Measurements from ENCODE around the gene PSRC1.
"Not testable (repeated sequence)": the region's sequence is repeated elsewhere in the genome, so short reads cannot be mapped to it uniquely, and the experiment has no call there.

PSRC1 gene

DNA sequence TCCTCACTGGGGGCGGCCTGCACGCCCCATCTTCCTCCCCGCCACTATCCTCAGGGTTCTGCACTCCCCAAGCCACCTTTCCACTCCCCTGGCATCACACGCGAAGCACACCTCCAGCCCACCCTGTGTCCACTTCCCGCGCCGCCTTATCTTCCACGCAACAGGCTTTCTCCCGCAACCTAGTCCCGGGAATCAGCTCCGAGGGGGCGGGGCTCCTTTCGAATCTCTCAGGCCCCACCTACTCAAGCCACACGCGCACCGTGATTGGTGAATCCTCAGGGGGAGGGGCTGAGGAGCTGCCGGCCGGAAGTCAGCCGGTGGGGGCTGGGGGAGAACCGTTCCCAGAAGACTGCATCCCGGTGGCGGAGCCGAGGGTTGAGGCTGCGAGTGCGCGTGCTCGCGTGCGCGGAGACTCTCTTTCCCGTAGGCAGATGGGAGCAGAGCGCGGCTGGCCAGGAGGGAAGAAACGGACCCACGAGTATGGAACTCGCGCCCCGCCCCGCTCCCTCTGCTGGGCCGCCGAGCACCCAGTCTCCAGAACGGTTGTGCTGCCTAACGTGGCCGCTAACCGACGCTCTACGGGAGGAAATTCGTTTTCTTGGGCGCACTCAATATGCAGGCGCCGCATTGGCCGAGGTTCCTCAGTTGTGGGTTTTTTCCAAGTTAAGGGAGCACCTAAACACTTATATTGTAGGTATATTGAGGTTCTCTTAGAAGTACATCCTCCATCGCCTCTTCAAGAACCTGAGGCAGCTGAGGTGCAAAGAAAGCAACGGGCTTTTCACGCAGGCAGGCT, at the start of gene PSRC1:
Gene PSRC1 (minus strand): TSS at position 194 of the 796 bp plus-strand sequence.
- DNase-seq, result peak; percentile 52 to 82 (median 69)

- no peak for DNase-seq
Measured at GRCh38 chr1:109331113-109331512, 48.2 kb upstream of the PSRC1 start.

GRCh38 chr1:109327285-109327684, 44.3 kb upstream of the PSRC1 start:
- no peak for DNase-seq

GRCh38 chr1:109322974-109323373, 40.0 kb upstream of the PSRC1 start:
- no peak for DNase-seq

DNA sequence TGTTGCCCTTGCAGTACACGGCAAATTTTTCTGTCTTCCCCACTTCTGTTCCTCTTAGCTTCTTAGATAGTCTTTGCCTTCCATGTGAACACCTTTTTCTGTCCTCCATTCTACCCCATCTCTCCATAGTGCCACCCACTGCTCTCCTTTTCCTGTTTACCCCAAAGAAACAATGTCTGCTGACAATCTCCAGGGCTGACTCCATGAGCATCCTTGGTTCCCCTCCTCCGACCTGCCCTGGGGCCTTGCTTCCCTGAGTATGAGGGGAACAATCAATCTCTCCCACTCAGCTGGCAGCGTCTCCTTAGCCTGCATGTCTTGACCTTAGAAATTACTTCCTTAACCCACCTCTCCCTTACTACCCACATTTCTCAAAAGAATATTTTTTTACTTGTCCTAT, 36.2 kb upstream of the PSRC1 start:
- no peak for DNase-seq

GRCh38 chr1:109316506-109316905, 33.6 kb upstream of the PSRC1 start:
- no peak for DNase-seq

GRCh38 chr1:109315288-109315687, 32.3 kb upstream of the PSRC1 start:
- DNase-seq, result no peak

DNA sequence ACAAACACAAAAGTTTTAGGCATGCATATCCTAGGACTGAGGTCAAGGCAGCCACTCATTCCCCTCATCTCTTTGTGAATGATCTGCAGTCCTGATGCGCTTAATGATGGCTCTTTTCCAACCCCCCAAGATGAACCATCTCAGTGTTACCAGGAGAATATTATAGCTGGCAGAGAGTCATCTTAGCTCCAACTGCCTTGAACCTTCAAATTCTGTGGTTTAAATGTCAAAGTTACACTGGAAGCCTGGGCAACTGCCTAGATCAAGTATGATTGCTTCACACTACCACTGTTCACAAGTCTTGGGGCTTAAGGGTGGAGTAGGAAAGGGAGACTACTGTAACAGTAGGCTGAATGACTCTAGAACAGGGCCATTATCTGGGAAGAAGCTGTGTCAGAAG, 31.9 kb upstream of the PSRC1 start:
- no peak for DNase-seq

DNA sequence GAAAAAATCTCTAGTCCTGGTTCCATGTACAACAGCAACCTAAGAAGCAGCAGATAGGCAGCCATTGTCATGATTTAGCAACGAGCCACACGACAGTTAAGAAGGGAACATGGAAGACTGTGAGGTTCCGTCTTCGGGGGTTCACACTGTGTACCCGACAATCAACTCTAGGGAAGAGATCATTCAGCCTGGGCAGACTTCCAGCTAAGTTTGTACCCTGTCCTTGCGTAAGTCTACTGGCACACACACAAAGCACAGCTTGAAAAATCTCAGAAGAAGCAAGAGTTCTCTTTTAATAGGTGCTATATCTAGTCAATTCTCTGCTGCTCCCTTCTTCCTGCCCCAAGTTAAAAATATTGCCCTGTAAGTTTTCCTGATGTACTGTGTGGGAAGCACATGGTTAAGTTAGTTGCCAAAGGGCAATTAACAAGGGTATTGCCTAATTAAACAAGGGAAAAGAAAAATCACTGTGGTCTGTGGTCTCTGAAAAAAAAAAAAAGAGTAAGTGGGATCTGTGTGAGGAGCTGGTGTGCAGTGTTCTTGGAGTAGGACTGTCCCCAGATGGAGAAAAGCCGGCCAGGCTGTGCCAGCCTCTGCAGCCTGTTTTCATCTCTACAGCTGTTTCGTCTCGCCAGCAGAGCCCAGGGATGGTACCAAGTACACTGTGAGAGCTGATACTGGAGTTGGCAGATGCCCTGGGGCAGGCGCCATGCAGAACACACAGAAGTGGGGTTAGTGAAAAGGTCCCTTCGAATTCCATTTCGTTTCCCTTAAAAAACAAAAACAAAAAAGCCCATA, 30.2 kb upstream of the PSRC1 start:
- no peak for DNase-seq

- DNase-seq, result no peak
Measured at GRCh38 chr1:109312246-109312645, 29.3 kb upstream of the PSRC1 start.

- DNase-seq, result no peak
Measured at GRCh38 chr1:109309347-109309746, 26.4 kb upstream of the PSRC1 start.

DNA sequence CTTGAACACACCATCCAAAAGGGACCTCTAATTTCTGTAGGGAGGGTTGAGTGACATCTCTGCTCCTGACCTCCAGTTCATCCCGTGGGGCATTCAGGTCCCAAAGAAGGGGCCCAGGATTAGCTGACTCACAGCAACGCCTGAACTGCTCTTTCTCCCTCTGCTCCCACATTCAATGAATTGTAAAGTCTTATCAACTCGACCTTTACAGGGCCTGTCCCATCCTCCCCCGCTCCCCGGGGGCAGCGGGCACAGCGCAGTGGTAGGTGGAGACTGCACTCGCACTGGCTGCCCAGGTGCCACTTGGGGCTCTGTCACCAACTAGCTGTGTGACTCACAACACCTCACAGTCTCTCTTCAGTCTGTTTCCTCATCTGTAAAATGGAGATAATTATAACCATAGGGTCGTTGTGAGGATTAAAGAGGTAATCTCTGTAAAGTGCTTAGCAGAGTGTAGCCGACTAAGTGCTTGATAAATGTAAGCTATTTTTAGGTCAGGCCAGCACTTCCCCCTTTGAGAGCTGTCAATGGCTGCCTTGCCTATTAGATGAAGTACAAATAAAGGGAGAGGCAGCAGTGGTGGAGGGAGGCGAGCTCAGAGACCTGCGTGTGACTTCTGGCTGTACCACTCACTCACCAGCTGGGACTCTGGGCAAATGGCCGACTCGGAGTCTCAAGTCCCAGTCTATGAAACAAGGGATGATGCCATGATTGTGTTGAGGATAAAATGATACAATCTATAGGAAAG, 24.5 kb upstream of the PSRC1 start:
- DNase-seq, result no peak

GRCh38 chr1:109306832-109307273, 23.9 kb upstream of the PSRC1 start, which contains the start of gene MYBPHL:
Gene MYBPHL (minus strand): TSS chr1:109307011. CDS start chr1:109306991, 20 bp downstream.
- no peak for DNase-seq

- DNase-seq, result not testable (repeated sequence)
Measured at GRCh38 chr1:109305991-109306390, 23.0 kb upstream of the PSRC1 start.

DNA sequence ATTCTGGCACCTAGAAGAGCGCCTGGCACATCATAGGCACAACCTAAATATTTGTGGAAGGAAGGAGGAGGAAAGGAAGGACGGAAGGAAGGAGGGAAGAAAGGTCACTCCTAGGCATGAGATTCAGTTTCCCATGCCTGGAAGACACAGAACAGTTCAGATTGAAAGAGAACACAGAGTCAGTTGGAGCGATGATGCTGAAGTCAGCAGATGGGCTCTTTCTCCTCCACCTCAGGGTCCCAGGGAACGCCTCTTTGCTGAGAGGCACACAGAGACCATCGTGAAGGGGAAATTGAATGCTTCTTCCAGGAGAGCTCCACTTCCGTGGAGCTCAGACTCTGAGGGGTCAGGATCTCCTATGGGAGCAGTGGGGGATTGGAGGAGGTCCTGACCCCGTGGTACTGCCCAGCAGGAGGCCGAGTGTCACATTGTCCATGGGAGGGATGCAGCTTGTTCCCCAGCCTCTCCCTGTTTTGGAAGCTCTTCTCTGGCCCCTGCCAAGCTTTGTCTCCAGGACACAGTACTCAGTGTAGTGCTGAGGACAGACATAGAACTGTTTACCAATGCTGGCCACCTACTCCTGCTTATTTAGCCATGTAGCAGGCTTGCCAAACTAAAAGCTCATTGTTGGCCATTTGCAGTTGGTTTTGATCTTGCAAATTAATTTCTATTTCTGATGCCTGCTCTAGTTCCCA, 21.4 kb upstream of the PSRC1 start:
- DNase-seq, result no peak

DNA sequence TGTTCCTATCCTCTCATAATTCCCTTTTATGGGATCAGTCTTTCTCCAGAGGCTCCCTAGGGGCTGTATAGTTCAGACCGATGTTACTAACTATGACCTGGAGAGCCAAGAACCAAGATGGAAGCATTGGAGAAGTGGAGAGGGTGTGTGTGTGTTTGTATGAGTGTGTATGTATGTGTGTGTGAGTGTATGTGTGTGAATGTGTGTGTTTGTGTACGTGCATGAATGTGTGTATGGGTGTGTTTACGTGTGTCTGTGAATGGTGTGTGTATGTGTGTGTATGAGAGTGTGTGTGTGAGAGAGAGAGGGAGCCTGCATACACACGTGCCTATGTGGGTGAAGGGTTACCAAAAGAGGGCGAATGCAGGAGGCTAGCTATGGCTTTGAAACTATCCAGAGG, 18.9 kb upstream of the PSRC1 start:
- no peak for DNase-seq

DNA sequence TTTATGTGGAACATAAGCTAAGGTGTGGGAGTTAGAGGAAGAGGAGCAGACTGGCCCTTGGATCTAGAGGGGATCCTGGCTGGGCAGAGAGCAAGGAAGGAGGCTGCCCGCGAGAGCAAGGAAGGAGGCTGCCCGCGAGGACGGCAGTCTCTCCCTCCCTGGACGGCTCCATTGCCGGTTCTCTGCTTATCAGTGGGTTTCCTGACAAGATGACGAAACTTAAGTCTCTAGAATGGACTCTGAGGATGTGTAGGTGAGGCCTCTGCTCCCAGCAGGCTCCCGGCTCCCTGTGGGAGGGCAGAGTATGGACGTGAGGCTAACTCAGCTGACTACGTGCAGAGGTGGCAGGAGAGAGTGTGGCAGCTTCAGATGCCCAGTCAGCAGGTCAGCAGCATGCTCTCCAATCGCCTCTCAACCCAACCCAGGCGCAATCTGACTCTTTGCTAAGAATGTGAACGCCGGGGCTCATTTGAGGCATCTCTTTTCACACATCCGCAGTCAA, 17.8 kb upstream of the PSRC1 start:
- no peak for DNase-seq

GRCh38 chr1:109299558-109300343, 16.8 kb upstream of the PSRC1 start:
- DNase-seq, result no peak

DNA sequence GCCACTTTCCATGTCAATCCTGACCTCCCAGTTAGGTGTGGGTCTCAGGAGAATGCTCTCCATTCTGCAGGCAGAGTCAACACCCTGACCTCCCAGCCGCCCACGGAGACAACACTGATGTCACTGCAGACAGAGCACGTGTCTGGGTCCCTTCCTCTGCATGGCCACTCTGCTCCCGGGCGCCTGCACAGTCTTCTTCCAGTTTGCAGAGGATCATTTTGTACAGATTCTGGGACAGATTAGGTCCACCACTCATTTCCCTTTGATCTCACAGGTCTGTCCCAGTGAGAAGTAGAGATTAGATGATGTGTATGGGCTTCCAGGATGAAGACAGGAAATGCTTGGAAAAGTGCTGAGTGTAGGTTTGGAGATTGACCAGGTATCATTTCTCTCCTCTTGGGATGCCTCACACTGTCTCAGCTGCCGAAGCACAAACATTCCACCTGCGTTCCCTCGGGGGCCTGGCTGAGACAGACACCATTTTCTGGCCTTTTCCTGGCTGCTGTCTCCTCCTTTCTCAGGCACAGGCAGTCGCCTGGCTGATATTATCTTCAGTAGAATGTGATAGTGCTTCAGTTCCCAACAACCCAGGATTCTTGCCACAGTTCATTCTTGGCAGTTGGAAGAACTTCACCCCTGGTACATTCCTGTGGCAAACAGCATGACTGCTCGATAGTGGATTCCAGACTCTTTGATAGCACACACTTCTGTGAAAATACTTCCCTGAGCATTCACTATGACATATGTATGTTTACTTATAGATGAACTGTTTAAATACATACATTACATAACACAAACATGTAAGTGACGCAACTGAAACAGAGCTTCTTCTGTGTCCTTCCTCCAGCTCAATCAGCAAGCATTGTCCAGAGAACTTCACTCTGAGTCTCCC, 16.0 kb upstream of the PSRC1 start:
- DNase-seq, result no peak

- DNase-seq, result no peak
Measured at GRCh38 chr1:109296782-109297181, 13.8 kb upstream of the PSRC1 start.

Data from activated naive CD4-positive, alpha-beta T cell (primary cell).